Chondrocyte (in vitro differentiated cells): ENCODE measurements around the gene FAF2. TPM values are rescaled to one million over a fixed set of nuclear protein-coding genes. Genes with fewer than 3 reads are reported as not detected.
A peak's percentile ranks its signal among the peaks of the same experiment; 100 is the strongest.

Source experiments
- DNase-seq: peaks from one replicate; pipeline ENCODE4 v3.0.0; 2021; ENCODE audit warnings: mixed read lengths, low spot score
- H3K27ac Mint-ChIP-seq: one replicate; pipeline ENCODE4 v1.8.0; 2021; ENCODE audit warnings: mild to moderate bottlenecking, moderate library complexity, mixed read lengths; ENCODE audit not compliant: unreplicated experiment
- H3K27me3 Mint-ChIP-seq: 2 replicates; pipeline ENCODE4 v1.8.0; 2021; ENCODE audit warnings: low read depth, mixed read lengths
- H3K36me3 Mint-ChIP-seq: 2 replicates; pipeline ENCODE4 v1.8.0; 2021; ENCODE audit warnings: low read depth, mixed read lengths
- H3K4me1 Mint-ChIP-seq: 2 replicates; pipeline ENCODE4 v1.8.0; 2021; ENCODE audit warnings: low read depth, mild to moderate bottlenecking, mixed read lengths
- H3K4me3 Mint-ChIP-seq: one replicate; pipeline ENCODE4 v1.8.0; 2021; ENCODE audit warnings: mild to moderate bottlenecking, moderate library complexity, mixed read lengths; ENCODE audit not compliant: unreplicated experiment
- H3K9me3 Mint-ChIP-seq: 2 replicates; pipeline ENCODE4 v1.8.0; 2021; ENCODE audit warnings: low read depth, mixed read lengths
- total RNA-seq: library from RNA; stranded (reverse); gene quantifications from 3 replicates; pipeline ENCODE4 v1.2.1, GENCODE V29; 2021
- TF ChIP-seq, protein P1 (sequence below): fragments of 200-600 bp; sonication (generic); IDR thresholded peaks from 2 replicates; pipeline ENCODE4 v1.5.0; 2021; ENCODE audit warnings: antibody characterized with exemption, mild to moderate bottlenecking, moderate library complexity

Gene FAF2
- total RNA-seq, 1 donor from 2014 or later = 40.0 TPM

DNA sequence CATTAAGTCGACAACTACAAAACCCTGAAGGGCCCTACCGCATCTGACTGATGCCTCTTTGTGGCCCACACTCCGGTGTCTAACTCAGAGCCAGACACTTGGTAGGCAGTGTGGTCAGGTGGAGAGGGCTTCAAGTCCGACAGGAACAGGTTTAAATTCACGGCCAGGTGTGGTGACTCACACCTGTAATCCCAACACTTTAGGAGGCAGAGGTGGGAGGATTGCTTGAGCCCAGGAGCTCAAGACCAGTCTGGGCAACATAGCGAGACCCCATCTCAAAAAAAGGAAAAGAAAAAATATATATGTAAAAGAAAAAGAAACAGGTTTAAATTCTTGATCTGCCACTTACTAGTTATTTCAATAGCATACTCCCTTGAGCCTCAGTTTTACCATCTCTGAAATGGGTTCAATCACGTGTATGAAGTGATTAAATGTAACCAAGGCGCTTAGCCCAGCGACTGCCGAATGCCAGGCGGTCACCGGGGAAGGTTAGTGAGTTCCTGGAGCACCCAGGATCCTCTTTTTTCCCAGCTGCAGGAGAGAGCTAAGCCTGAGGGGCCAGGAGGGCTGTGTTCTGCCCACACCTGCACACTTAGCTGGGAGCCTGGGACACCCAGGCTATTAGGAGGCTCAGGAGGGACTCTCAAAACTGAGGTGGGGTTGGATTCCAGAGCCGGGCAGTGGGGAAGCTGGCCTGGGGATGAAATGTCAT, 32.8 kb upstream of the FAF2 start:
- Mint-ChIP-seq H3K4me3 (peak overlapping the region; percentile 75), H3K36me3 (no peaks in the 10 kb centered on the region), H3K27ac (no peak overlapping the region), H3K4me1 (peaks cover 54% of the 10 kb centered on the region), H3K27me3 (peaks cover 4% of the 10 kb centered on the region), H3K9me3 (no peaks in the 10 kb centered on the region)
- TF ChIP-seq, protein P1, sequence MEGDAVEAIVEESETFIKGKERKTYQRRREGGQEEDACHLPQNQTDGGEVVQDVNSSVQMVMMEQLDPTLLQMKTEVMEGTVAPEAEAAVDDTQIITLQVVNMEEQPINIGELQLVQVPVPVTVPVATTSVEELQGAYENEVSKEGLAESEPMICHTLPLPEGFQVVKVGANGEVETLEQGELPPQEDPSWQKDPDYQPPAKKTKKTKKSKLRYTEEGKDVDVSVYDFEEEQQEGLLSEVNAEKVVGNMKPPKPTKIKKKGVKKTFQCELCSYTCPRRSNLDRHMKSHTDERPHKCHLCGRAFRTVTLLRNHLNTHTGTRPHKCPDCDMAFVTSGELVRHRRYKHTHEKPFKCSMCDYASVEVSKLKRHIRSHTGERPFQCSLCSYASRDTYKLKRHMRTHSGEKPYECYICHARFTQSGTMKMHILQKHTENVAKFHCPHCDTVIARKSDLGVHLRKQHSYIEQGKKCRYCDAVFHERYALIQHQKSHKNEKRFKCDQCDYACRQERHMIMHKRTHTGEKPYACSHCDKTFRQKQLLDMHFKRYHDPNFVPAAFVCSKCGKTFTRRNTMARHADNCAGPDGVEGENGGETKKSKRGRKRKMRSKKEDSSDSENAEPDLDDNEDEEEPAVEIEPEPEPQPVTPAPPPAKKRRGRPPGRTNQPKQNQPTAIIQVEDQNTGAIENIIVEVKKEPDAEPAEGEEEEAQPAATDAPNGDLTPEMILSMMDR = no peak
- DNase-seq = no peak

DNA sequence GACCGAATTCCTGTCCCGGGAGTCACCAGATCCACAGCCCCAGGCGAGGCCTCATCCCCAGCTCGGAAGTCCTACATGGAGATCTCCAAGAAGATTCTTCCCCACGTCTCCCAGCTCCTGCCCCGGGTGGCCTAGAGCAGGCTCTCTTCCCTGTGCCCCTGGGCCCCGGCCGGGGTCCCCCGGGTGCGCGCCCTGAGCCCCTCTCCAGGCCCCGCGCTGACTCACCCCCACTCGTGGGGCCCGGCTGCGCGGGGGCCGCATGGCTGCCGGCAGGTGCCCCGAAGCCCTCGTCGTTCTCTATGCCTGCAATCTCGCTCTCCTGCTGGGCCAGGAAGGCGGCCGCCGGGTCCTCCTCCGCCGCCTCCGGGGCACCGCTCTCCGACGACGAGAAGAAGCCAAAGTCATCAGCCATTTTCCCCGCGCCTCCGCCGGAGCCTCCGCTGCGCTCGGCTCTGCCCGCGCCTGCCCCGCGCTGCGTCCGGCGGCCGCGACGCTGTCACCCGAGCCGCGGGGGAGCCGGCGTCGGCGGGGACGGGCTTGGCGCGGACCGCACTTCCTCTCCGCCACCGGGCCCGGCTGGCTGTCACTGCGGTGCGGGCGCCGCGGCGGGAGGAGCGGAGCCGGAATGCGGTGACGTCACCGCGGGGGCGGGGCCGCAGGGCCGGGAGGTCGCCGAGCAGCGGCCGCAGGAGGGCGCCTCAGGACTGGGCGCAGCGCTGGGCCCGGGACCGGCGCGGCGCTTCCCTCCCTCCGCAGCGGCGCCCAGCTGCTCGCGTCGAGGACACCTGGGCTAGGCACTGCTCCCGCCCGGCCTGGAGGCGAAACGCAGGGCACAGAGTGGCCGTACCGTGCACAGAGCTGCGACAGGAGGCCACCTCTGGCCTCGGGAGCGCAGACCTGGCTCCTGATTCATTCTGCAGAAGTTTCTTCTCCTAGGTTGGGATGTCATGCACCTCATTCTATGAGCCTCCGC, 31.9 kb upstream of the FAF2 start, which contains the start of gene CLTB:
CLTB (minus strand) TSS at position 588 of the 973 bp plus-strand sequence; CDS start at position 412, 176 bp downstream.
- H3K4me1 Mint-ChIP-seq = peaks cover 49% of the 10 kb centered on the region
- peaks cover 5% of the 10 kb centered on the region for H3K9me3 Mint-ChIP-seq
- H3K27ac Mint-ChIP-seq = peak within 1 kb of the TSS; percentile 49
- H3K27me3 Mint-ChIP-seq = peaks cover 10% of the 10 kb centered on the region
- no peak for DNase-seq
- H3K36me3 Mint-ChIP-seq = no peaks in the 10 kb centered on the region
- TF ChIP-seq, protein P1 = peak; percentile 85
- peak within 1 kb of the TSS; percentile 75 for H3K4me3 Mint-ChIP-seq

DNA sequence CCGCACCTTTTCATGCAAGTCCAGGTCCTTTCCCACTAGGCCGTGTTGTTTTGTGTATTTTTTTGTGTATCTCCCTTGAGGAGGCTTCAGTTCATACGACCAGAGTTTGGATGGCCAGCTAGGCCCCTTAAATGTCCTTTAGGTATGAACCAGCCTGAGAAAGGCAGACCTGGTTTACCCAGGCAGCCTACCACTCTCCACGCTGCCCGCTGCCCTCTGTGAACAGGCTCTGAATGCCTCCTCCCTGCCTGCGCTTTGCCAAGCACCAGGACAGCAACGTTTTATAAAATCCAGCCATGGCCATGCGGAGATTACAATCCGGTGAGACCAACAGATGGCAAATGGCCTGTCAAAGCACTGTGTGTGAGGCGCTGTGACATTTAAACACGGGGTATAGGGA, 31.2 kb upstream of the FAF2 start:
- TF ChIP-seq, protein P1 = no peak
- Mint-ChIP-seq H3K4me3 (peak overlapping the region; percentile 63), H3K27ac (no peak overlapping the region), H3K9me3 (peaks cover 8% of the 10 kb centered on the region), H3K36me3 (no peaks in the 10 kb centered on the region), H3K4me1 (peaks cover 42% of the 10 kb centered on the region), H3K27me3 (peaks cover 13% of the 10 kb centered on the region)
- DNase-seq = no peak

DNA sequence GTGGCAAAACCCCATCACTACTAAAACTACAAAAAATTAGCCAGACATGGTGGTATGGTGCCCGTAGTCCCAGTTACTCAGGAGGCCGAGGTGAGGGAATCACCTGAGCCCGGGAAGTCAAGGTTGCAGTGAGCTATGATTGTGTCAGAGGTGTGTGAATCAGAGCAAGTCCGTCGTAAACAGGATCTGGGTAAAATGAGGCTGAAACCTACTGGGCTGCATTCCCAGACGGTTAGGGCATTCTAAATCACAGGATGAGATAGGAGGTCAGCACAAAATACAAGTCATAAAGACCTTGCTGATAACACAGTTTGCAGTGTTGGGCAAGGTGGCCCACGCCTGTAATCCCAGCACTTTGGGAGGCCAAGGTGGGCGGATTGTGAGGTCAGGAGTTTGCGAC, 29.9 kb upstream of the FAF2 start:
- Mint-ChIP-seq H3K27ac (no peak overlapping the region), H3K9me3 (peaks cover 8% of the 10 kb centered on the region), H3K27me3 (peaks cover 21% of the 10 kb centered on the region), H3K4me3 (no peak overlapping the region), H3K36me3 (peaks cover 1% of the 10 kb centered on the region), H3K4me1 (peaks cover 35% of the 10 kb centered on the region)
- DNase-seq = no peak
- TF ChIP-seq, protein P1 = no peak

DNA sequence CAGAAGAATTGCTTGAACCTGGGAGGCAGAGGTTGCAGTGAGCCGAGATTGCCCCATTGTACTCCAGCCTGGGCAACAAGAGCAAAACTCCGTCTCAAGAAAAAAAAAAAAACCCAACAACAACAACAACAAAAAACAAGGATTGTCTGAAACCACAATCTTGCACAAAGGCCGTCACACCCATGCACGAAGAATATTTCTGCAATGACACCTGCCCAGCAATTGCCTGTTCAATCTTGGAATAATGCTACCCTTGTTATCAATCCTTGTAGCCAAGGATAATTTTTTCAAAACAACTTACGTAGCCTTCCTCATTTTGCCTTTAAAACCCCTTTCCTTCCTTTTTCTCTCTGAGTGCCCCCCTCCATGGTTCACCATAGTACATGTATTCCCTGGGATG, 28.1 kb upstream of the FAF2 start:
- H3K9me3 Mint-ChIP-seq = peaks cover 8% of the 10 kb centered on the region
- TF ChIP-seq, protein P1 = no peak
- no peak for DNase-seq
- H3K36me3 Mint-ChIP-seq = peaks cover 1% of the 10 kb centered on the region
- peaks cover 21% of the 10 kb centered on the region for H3K27me3 Mint-ChIP-seq
- H3K4me1 Mint-ChIP-seq = peaks cover 32% of the 10 kb centered on the region
- no peak overlapping the region for H3K4me3 Mint-ChIP-seq
- no peak overlapping the region for H3K27ac Mint-ChIP-seq
